HTERT RPE-1 (cell line): Measurements from ENCODE around the gene SHTN1.

Experiments used
- in situ Hi-C: fragments of 300-500 bp; cut with MboI; formaldehyde crosslinking; loops from 4 replicates; pipeline ENCODE4 v1.14.3; 2020; ENCODE audit warnings: low sequenced_read_pairs

SHTN1 gene

GRCh38 chr10:116877391-116877790 is 127.6 kb downstream of the SHTN1 start:
- in situ Hi-C loops = no loop called here

GRCh38 chr10:116875897-116876296 is 129.1 kb downstream of the SHTN1 start:
- in situ Hi-C loops = no loop called here

- in situ Hi-C loops = no loop called here
Measured at GRCh38 chr10:116873134-116873533, 131.9 kb downstream of the SHTN1 start.

GRCh38 chr10:116870949-116871348 is 134.0 kb downstream of the SHTN1 start:
- in situ Hi-C loops = no loop called here

- in situ Hi-C loops = no loop called here
Measured at GRCh38 chr10:116868722-116869121, 136.3 kb downstream of the SHTN1 start.

- in situ Hi-C loops = no loop called here
Measured at GRCh38 chr10:116868198-116868676, 136.8 kb downstream of the SHTN1 start.

- in situ Hi-C loops = no loop called here
Measured at GRCh38 chr10:116866987-116867595, 137.9 kb downstream of the SHTN1 start.

- in situ Hi-C loops = no loop called here
Measured at GRCh38 chr10:116866066-116866465, 138.9 kb downstream of the SHTN1 start.

GRCh38 chr10:116864436-116864835 is 140.6 kb downstream of the SHTN1 start:
- in situ Hi-C loops = no loop called here

- in situ Hi-C loops = no loop called here
Measured at GRCh38 chr10:116861796-116862195, 143.2 kb downstream of the SHTN1 start.

- in situ Hi-C loops = no loop called here
Measured at GRCh38 chr10:116857156-116857555, 147.8 kb downstream of the SHTN1 start.

- in situ Hi-C loops = no loop called here
Measured at GRCh38 chr10:116853701-116854100, 151.3 kb downstream of the SHTN1 start.

GRCh38 chr10:116853287-116853686 is 151.7 kb downstream of the SHTN1 start:
- in situ Hi-C loops = no loop called here

- in situ Hi-C loops = no loop called here
Measured at GRCh38 chr10:116852246-116852645, 152.7 kb downstream of the SHTN1 start.

- in situ Hi-C loops = no loop called here
Measured at GRCh38 chr10:116850058-116850611, 154.9 kb downstream of the SHTN1 start.

GRCh38 chr10:116849248-116850057 is 155.5 kb downstream of the SHTN1 start, which contains the start of gene ENO4:
Gene ENO4, plus strand, starts transcription at chr10:116849499. Its CDS starts 68 bp downstream, at chr10:116849567.
- in situ Hi-C loops = no loop called here

- in situ Hi-C loops = no loop called here
Measured at GRCh38 chr10:116848944-116849247, 156.1 kb downstream of the SHTN1 start.

GRCh38 chr10:116848032-116848943 is 156.7 kb downstream of the SHTN1 start:
- in situ Hi-C loops = no loop called here

- in situ Hi-C loops = no loop called here
Measured at GRCh38 chr10:116845823-116846222, 159.2 kb downstream of the SHTN1 start.

GRCh38 chr10:116840389-116841075 is 164.5 kb downstream of the SHTN1 start:
- in situ Hi-C loops = no loop called here
